ENCODE measurements around the gene ISOC2. TPM values are rescaled to one million over a fixed set of nuclear protein-coding genes. Genes with fewer than 3 reads are reported as not detected.

Gene ISOC2
- total RNA-seq, 4 donors from 2014 or later, result 71.1 to 142 (median 97.6) TPM

- Histone ChIP-seq H3K36me3 (no peaks in the 10 kb centered on the region), H3K9me3 (no peaks in the 10 kb centered on the region), H3K4me1 (peaks cover 35 to 55% (median 42%) of the 10 kb centered on the region in 4 donors), H3K4me3 (peak overlapping the region in 1 of 4 donors; percentile 6), H3K27ac (peak overlapping the region; percentile 82 to 94 (median 88)), H3K27me3 (peaks cover 14% of the 10 kb centered on the region)
- intact Hi-C loops (cut with DNase I; ENCODE audit: low total_unique reads) (no loop called here), in situ Hi-C loops (cut with MboI; ENCODE audit: low pct_ligation_motif_present in 1 of 4, low pct_unique_long_range_greater_than_20kb in 1 of 4, low sequenced_read_pairs in 3 of 4) (no loop called here)
- TF ChIP-seq POLR2A (IDR thresholded peaks at IDR 0.05) (no peak), CTCF (IDR thresholded peaks at IDR 0.05) (peak in 2 of 5 experiments; percentile 11 to 13), POLR2AphosphoS5 (IDR thresholded peaks at IDR 0.05) (peak in 1 of 3 donors; percentile 12)
- DNase-seq, result no peak
- 71 to 73% methylated on average over 3 to 40 of the region's 53 CpGs for WGBS, 2 donors (ENCODE audit: low coverage in 1 of 2)
Measured at GRCh38 chr19:55486043-55486970, 24.9 kb upstream of the ISOC2 start.

- H3K4me3 ChIP-seq, result peak overlapping the region; percentile 30 to 64 (median 38)
- peak overlapping the region; percentile 82 to 94 (median 88) for H3K27ac ChIP-seq
- H3K4me1 ChIP-seq, result peaks cover 33 to 54% (median 41%) of the 10 kb centered on the region in 4 donors
- peaks cover 14% of the 10 kb centered on the region for H3K27me3 ChIP-seq
- WGBS, 2 donors (ENCODE audit: low coverage in 1 of 2), result 26% methylated on average over 17 of the region's 18 CpGs; no CpG with 5 or more reads in 1 of the 2 donors
- in situ Hi-C loops (cut with MboI; ENCODE audit: low pct_ligation_motif_present in 1 of 4, low pct_unique_long_range_greater_than_20kb in 1 of 4, low sequenced_read_pairs in 3 of 4), result no loop called here
- no peaks in the 10 kb centered on the region for H3K36me3 ChIP-seq
- no peak for TF ChIP-seq POLR2AphosphoS5 (IDR thresholded peaks at IDR 0.05)
- TF ChIP-seq POLR2A (IDR thresholded peaks at IDR 0.05), result no peak
- DNase-seq, result no peak
- H3K9me3 ChIP-seq, result no peaks in the 10 kb centered on the region
- intact Hi-C loops (cut with DNase I; ENCODE audit: low total_unique reads), result no loop called here
Measured at GRCh38 chr19:55485439-55486011, 24.1 kb upstream of the ISOC2 start.

GRCh38 chr19:55484593-55485438 lies 23.4 kb upstream of the ISOC2 start, which contains the start of gene NAT14:
NAT14 (plus strand) TSS chr19:55485188; CDS start chr19:55485709, 521 bp downstream.
- H3K4me1 ChIP-seq, result peaks cover 33 to 52% (median 41%) of the 10 kb centered on the region in 4 donors
- DNase-seq, result peak; percentile 53
- TF ChIP-seq EP300 (IDR thresholded peaks at IDR 0.05; ENCODE audit: low read depth) (no peak), POLR2AphosphoS5 (IDR thresholded peaks at IDR 0.05) (peak in 2 of 3 donors; percentile 31 to 40), POLR2A (IDR thresholded peaks at IDR 0.05) (peak; percentile 10), CTCF (IDR thresholded peaks at IDR 0.05) (no peak)
- H3K36me3 ChIP-seq, result no peaks in the 10 kb centered on the region
- peak within 1 kb of the TSS; percentile 30 to 64 (median 38) for H3K4me3 ChIP-seq
- peaks cover 14% of the 10 kb centered on the region for H3K27me3 ChIP-seq
- intact Hi-C loops (cut with DNase I; ENCODE audit: low total_unique reads) (no loop called here), in situ Hi-C loops (cut with MboI; ENCODE audit: low pct_ligation_motif_present in 1 of 4, low pct_unique_long_range_greater_than_20kb in 1 of 4, low sequenced_read_pairs in 3 of 4) (no loop called here)
- no peaks in the 10 kb centered on the region for H3K9me3 ChIP-seq
- H3K27ac ChIP-seq, result peak within 1 kb of the TSS; percentile 82 to 94 (median 88)
- WGBS, 2 donors (ENCODE audit: low coverage in 1 of 2), result 1% methylated on average over 45 of the region's 78 CpGs; no CpG with 5 or more reads in 1 of the 2 donors

GRCh38 chr19:55483706-55484592 lies 22.5 kb upstream of the ISOC2 start:
- no peak for TF ChIP-seq EP300 (IDR thresholded peaks at IDR 0.05; ENCODE audit: low read depth)
- no peak for TF ChIP-seq POLR2AphosphoS5 (IDR thresholded peaks at IDR 0.05)
- no peak for TF ChIP-seq POLR2A (IDR thresholded peaks at IDR 0.05)
- no peak for TF ChIP-seq CTCF (IDR thresholded peaks at IDR 0.05)
- H3K27ac ChIP-seq, result peak overlapping the region; percentile 82 to 94 (median 88)
- H3K4me3 ChIP-seq, result peak overlapping the region in 2 of 4 donors; percentile 42 to 64
- H3K9me3 ChIP-seq, result no peaks in the 10 kb centered on the region
- no peak for DNase-seq
- peaks cover 11% of the 10 kb centered on the region for H3K27me3 ChIP-seq
- in situ Hi-C loops (cut with MboI; ENCODE audit: low pct_ligation_motif_present in 1 of 4, low pct_unique_long_range_greater_than_20kb in 1 of 4, low sequenced_read_pairs in 3 of 4), result no loop called here
- H3K36me3 ChIP-seq, result no peaks in the 10 kb centered on the region
- 73% methylated on average over 31 of the region's 46 CpGs; no CpG with 5 or more reads in 1 of the 2 donors for WGBS, 2 donors (ENCODE audit: low coverage in 1 of 2)
- peaks cover 33 to 47% (median 41%) of the 10 kb centered on the region in 4 donors for H3K4me1 ChIP-seq
- intact Hi-C loops (cut with DNase I; ENCODE audit: low total_unique reads), result no loop called here

All from transverse colon (tissue), 4 donors.